GM23338 (cell line): ENCODE results near the gene NDEL1.

Experiments
- EZH2phosphoT487 ChIP-seq: fragments of 200-600 bp; sonication (generic); IDR thresholded peaks from one replicate; pipeline ENCODE4 v1.8.1; 2018; ENCODE audit warnings: antibody characterized with exemption; ENCODE audit not compliant: unreplicated experiment
- TF ChIP-seq, protein P1 (sequence below), 2 experiments: fragments of 200-600 bp in 1 of 2; sonication (generic) in 1 of 2; conservative IDR thresholded peaks; 2 replicates each; pipeline versions ENCODE4 v1.5.1 to v1.6.1; 2016 to 2017; ENCODE audit warnings: antibody characterized with exemption in 2 of 2, low read depth in 2 of 2, mild to moderate bottlenecking in 2 of 2, moderate library complexity in 1 of 2

DNA sequence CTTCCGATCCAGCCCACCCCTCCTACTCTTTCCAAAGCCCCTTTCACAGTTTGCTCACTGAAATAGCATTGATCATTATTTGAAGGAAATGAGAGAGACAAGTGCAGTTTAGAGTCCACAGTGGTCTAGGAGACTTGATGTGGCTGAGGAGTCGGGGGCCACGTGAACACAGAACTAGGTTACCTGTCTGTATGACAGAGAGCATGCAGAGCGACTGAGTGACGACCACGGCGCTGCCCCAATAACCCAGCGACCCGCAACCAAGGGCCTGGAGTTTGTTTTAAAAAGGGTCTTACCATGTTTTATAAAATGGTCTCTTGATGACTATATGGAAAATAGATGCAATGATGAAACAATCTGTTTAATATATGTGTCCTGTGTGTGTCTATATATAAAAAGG, 39.5 kb downstream of the NDEL1 start:
- TF ChIP-seq, protein P1, sequence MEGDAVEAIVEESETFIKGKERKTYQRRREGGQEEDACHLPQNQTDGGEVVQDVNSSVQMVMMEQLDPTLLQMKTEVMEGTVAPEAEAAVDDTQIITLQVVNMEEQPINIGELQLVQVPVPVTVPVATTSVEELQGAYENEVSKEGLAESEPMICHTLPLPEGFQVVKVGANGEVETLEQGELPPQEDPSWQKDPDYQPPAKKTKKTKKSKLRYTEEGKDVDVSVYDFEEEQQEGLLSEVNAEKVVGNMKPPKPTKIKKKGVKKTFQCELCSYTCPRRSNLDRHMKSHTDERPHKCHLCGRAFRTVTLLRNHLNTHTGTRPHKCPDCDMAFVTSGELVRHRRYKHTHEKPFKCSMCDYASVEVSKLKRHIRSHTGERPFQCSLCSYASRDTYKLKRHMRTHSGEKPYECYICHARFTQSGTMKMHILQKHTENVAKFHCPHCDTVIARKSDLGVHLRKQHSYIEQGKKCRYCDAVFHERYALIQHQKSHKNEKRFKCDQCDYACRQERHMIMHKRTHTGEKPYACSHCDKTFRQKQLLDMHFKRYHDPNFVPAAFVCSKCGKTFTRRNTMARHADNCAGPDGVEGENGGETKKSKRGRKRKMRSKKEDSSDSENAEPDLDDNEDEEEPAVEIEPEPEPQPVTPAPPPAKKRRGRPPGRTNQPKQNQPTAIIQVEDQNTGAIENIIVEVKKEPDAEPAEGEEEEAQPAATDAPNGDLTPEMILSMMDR (conservative IDR thresholded peaks at IDR 0.05; ENCODE audit: low read depth in 2 of 2) = no peak
- TF ChIP-seq EZH2phosphoT487 = no peak
